Right ventricle myocardium superior (tissue), 1 donor: ENCODE data around the gene ESX1. TPM values are rescaled to one million over a fixed set of nuclear protein-coding genes. Genes with fewer than 3 reads are reported as not detected.

ENCODE experiments used
- total RNA-seq: library from RNA; stranded (reverse); fragmentation: NEBNext Ultra II Directional; extraction: Animal tissue kit (Norgen Biotek cat#: 25700); gene quantifications from one replicate; pipeline ENCODE4 v1.2.1, GENCODE V29; 2021
- donor health status: DM: no; HTN: yes; CAD: no; lungs with severe emphysema.

ESX1 gene
- total RNA-seq, 1 donor from 2014 or later, result not detected

Other genes with a start within 250 kb of the ESX1 start
- not detected for gene H2BW1, start 241.2 kb downstream of the ESX1 start, total RNA-seq
- not detected for gene H2BW2, start 215.0 kb downstream of the ESX1 start, total RNA-seq
- gene TMSB15C, start 178.7 kb downstream of the ESX1 start, total RNA-seq, result 0.48 TPM
- 0.65 TPM for gene ZCCHC18, start 142.4 kb downstream of the ESX1 start, total RNA-seq
- gene SLC25A53, start 97.9 kb downstream of the ESX1 start, total RNA-seq, result 11.9 TPM
- gene FAM199X, start 88.5 kb downstream of the ESX1 start, total RNA-seq, result 9.0 TPM